Measurements from ENCODE around the gene SMURF2. TPM values are rescaled to one million over a fixed set of nuclear protein-coding genes. Genes with fewer than 3 reads are reported as not detected.
"Not testable (repeated sequence)": the region's sequence is repeated elsewhere in the genome, so short reads cannot be mapped to it uniquely, and the experiment has no call there.

The SMURF2 gene
- total RNA-seq, 1 donor from 2014 or later: 11.5 TPM

GRCh38 chr17:64580384-64581315, 81.5 kb downstream of the SMURF2 start:
- Histone ChIP-seq H3K27me3 (ENCODE audit: low read depth) (no peaks in the 10 kb centered on the region), H3K36me3 (peaks cover 67% of the 10 kb centered on the region), H3K27ac (replicated peaks) (no peak overlapping the region), H3K9me3 (replicated peaks) (no peaks in the 10 kb centered on the region), H3K4me3 (no peak overlapping the region), H3K4me1 (no peaks in the 10 kb centered on the region)
- intact Hi-C loops (cut with micrococcal nuclease): no loop called here
- no peak for TF ChIP-seq CTCF (IDR thresholded peaks at IDR 0.05; ENCODE audit: borderline replicate concordance)
- DNase-seq: no peak

GRCh38 chr17:64579917-64580316, 82.2 kb downstream of the SMURF2 start:
- H3K4me3 ChIP-seq: no peak overlapping the region
- no peaks in the 10 kb centered on the region for H3K27me3 ChIP-seq (ENCODE audit: low read depth)
- H3K4me1 ChIP-seq: no peaks in the 10 kb centered on the region
- no peak for DNase-seq
- intact Hi-C loops (cut with micrococcal nuclease): no loop called here
- H3K9me3 ChIP-seq (replicated peaks): no peaks in the 10 kb centered on the region
- no peak for TF ChIP-seq CTCF (IDR thresholded peaks at IDR 0.05; ENCODE audit: borderline replicate concordance)
- H3K27ac ChIP-seq (replicated peaks): no peak overlapping the region
- peaks cover 67% of the 10 kb centered on the region for H3K36me3 ChIP-seq

- H3K36me3 ChIP-seq: peaks cover 44% of the 10 kb centered on the region
- H3K4me1 ChIP-seq; H3K9me3 ChIP-seq (replicated peaks); intact Hi-C loops (cut with micrococcal nuclease); H3K27me3 ChIP-seq (ENCODE audit: low read depth); H3K27ac ChIP-seq (replicated peaks); H3K4me3 ChIP-seq; DNase-seq: not testable (repeated sequence)
These were observed 85.1 kb downstream of the SMURF2 start for GRCh38 chr17:64577025-64577424.

- DNase-seq: no peak
- H3K27me3 ChIP-seq (ENCODE audit: low read depth): no peaks in the 10 kb centered on the region
- no peak overlapping the region for H3K4me3 ChIP-seq
- peaks cover 6% of the 10 kb centered on the region for H3K4me1 ChIP-seq
- H3K36me3 ChIP-seq: peaks cover 43% of the 10 kb centered on the region
- no peak overlapping the region for H3K27ac ChIP-seq (replicated peaks)
- H3K9me3 ChIP-seq (replicated peaks): no peaks in the 10 kb centered on the region
- TF ChIP-seq CTCF (IDR thresholded peaks at IDR 0.05; ENCODE audit: borderline replicate concordance): no peak
- intact Hi-C loops (cut with micrococcal nuclease): no loop called here
These were observed 86.7 kb downstream of the SMURF2 start for GRCh38 chr17:64575431-64575830.

- no peak overlapping the region for H3K27ac ChIP-seq (replicated peaks)
- peaks cover 41% of the 10 kb centered on the region for H3K36me3 ChIP-seq
- peaks cover 6% of the 10 kb centered on the region for H3K4me1 ChIP-seq
- H3K27me3 ChIP-seq (ENCODE audit: low read depth): no peaks in the 10 kb centered on the region
- TF ChIP-seq CTCF (IDR thresholded peaks at IDR 0.05; ENCODE audit: borderline replicate concordance): no peak
- intact Hi-C loops (cut with micrococcal nuclease): no loop called here
- no peaks in the 10 kb centered on the region for H3K9me3 ChIP-seq (replicated peaks)
- H3K4me3 ChIP-seq: no peak overlapping the region
- no peak for DNase-seq
These were observed 87.5 kb downstream of the SMURF2 start for GRCh38 chr17:64574646-64575045.

GRCh38 chr17:64573214-64573613, 88.9 kb downstream of the SMURF2 start:
- Histone ChIP-seq H3K4me1 (peaks cover 6% of the 10 kb centered on the region), H3K27me3 (ENCODE audit: low read depth) (no peaks in the 10 kb centered on the region), H3K36me3 (peaks cover 38% of the 10 kb centered on the region), H3K4me3 (no peak overlapping the region), H3K9me3 (replicated peaks) (no peaks in the 10 kb centered on the region), H3K27ac (replicated peaks) (no peak overlapping the region)
- no peak for TF ChIP-seq CTCF (IDR thresholded peaks at IDR 0.05; ENCODE audit: borderline replicate concordance)
- DNase-seq: no peak
- intact Hi-C loops (cut with micrococcal nuclease): no loop called here

All from left ventricle myocardium inferior (tissue), 1 donor.